NT2/D1 (cell line): ENCODE results near the gene GPS1.

ENCODE experiments used
- DNase-seq: peaks from one replicate; pipeline ENCODE4 v3.0.0-alpha.2; 2011; ENCODE audit warnings: low read depth, low spot score
- H3K27me3 ChIP-seq: 2 replicates; pipeline ENCODE4 v1.6.0; 2011; ENCODE audit warnings: mild to moderate bottlenecking; ENCODE audit not compliant: insufficient read length, insufficient read depth
- H3K36me3 ChIP-seq: 2 replicates; pipeline ENCODE4 v1.6.1; 2011; ENCODE audit warnings: mild to moderate bottlenecking, low read length, mixed read lengths; ENCODE audit not compliant: insufficient read depth, insufficient read length
- H3K4me1 ChIP-seq: 2 replicates; pipeline ENCODE4 v1.5.1; 2011; ENCODE audit not compliant: insufficient read depth, insufficient read length
- H3K4me3 ChIP-seq: 2 replicates; pipeline ENCODE4 v1.5.1; 2011; ENCODE audit warnings: low read depth; ENCODE audit not compliant: insufficient read length
- H3K9ac ChIP-seq: 2 replicates; pipeline ENCODE4 v1.6.0; 2011; ENCODE audit warnings: low read depth; ENCODE audit not compliant: insufficient read length
- H3K9me3 ChIP-seq: 2 replicates; pipeline ENCODE4 v1.5.1; 2011; ENCODE audit warnings: mild to moderate bottlenecking, low read length; ENCODE audit not compliant: insufficient read depth
- SUZ12 ChIP-seq: IDR thresholded peaks from 2 replicates; pipeline ENCODE4 v1.6.1; 2011; ENCODE audit not compliant: insufficient read length, insufficient read depth; ENCODE audit errors: extremely low read depth
- YY1 ChIP-seq: IDR thresholded peaks from 2 replicates; pipeline ENCODE4 v1.6.1; 2011; ENCODE audit not compliant: insufficient read length, insufficient read depth
- ZNF274 ChIP-seq: IDR thresholded peaks from 2 replicates; pipeline ENCODE4 v1.6.1; 2011; ENCODE audit warnings: mild to moderate bottlenecking, low read depth, low read length

The GPS1 gene

GRCh38 chr17:82020572-82021106 is 31.1 kb upstream of the GPS1 start:
- Histone ChIP-seq H3K9ac (no peak overlapping the region), H3K27me3 (peaks cover 15% of the 10 kb centered on the region), H3K4me3 (no peak overlapping the region), H3K4me1 (peaks cover 31% of the 10 kb centered on the region), H3K9me3 (no peaks in the 10 kb centered on the region), H3K36me3 (peaks cover 41% of the 10 kb centered on the region)
- TF ChIP-seq ZNF274: no peak
- DNase-seq: no peak

- DNase-seq: no peak
- TF ChIP-seq ZNF274 (no peak), YY1 (no peak), SUZ12 (no peak)
- peak overlapping the region; percentile 93 for H3K9ac ChIP-seq
- no peaks in the 10 kb centered on the region for H3K9me3 ChIP-seq
- no peak overlapping the region for H3K4me3 ChIP-seq
- peaks cover 28% of the 10 kb centered on the region for H3K4me1 ChIP-seq
- H3K36me3 ChIP-seq: peaks cover 47% of the 10 kb centered on the region
- peaks cover 15% of the 10 kb centered on the region for H3K27me3 ChIP-seq
Measured at GRCh38 chr17:82021107-82021899, 30.4 kb upstream of the GPS1 start.

- H3K9ac ChIP-seq: peak overlapping the region; percentile 93
- H3K4me1 ChIP-seq: peaks cover 26% of the 10 kb centered on the region
- peaks cover 42% of the 10 kb centered on the region for H3K36me3 ChIP-seq
- H3K4me3 ChIP-seq: peak overlapping the region; percentile 94
- TF ChIP-seq ZNF274 (no peak), YY1 (no peak)
- no peaks in the 10 kb centered on the region for H3K9me3 ChIP-seq
- peaks cover 15% of the 10 kb centered on the region for H3K27me3 ChIP-seq
- no peak for DNase-seq
Measured at GRCh38 chr17:82021900-82022309, 29.8 kb upstream of the GPS1 start.

GRCh38 chr17:82022310-82022980 is 29.3 kb upstream of the GPS1 start, which contains the start of gene CENPX:
CENPX (minus strand) TSS chr17:82022878; CDS start chr17:82022861, 17 bp downstream.
- peak within 1 kb of the TSS; percentile 96 for H3K9ac ChIP-seq
- no peak for TF ChIP-seq ZNF274
- TF ChIP-seq SUZ12: no peak
- no peak for TF ChIP-seq YY1
- H3K27me3 ChIP-seq: peaks cover 15% of the 10 kb centered on the region
- H3K9me3 ChIP-seq: no peaks in the 10 kb centered on the region
- H3K36me3 ChIP-seq: peaks cover 41% of the 10 kb centered on the region
- peaks cover 26% of the 10 kb centered on the region for H3K4me1 ChIP-seq
- H3K4me3 ChIP-seq: peak within 1 kb of the TSS; percentile 94
- no peak for DNase-seq

GRCh38 chr17:82022981-82023446 is 28.7 kb upstream of the GPS1 start, which contains the start of gene LRRC45:
LRRC45 (plus strand) TSS chr17:82023305; CDS start chr17:82023644, 339 bp downstream.
- peaks cover 26% of the 10 kb centered on the region for H3K4me1 ChIP-seq
- peak within 1 kb of the TSS; percentile 96 for H3K9ac ChIP-seq
- TF ChIP-seq SUZ12 (no peak), ZNF274 (no peak), YY1 (no peak)
- DNase-seq: peak; percentile 97
- peaks cover 38% of the 10 kb centered on the region for H3K36me3 ChIP-seq
- H3K9me3 ChIP-seq: no peaks in the 10 kb centered on the region
- peak within 1 kb of the TSS; percentile 94 for H3K4me3 ChIP-seq
- H3K27me3 ChIP-seq: peaks cover 15% of the 10 kb centered on the region

GRCh38 chr17:82023447-82024241 is 28.1 kb upstream of the GPS1 start:
- no peak for TF ChIP-seq SUZ12
- TF ChIP-seq ZNF274: no peak
- no peak for TF ChIP-seq YY1
- Histone ChIP-seq H3K9me3 (no peaks in the 10 kb centered on the region), H3K36me3 (peaks cover 34% of the 10 kb centered on the region), H3K9ac (peak overlapping the region; percentile 96), H3K4me1 (peaks cover 26% of the 10 kb centered on the region), H3K27me3 (peaks cover 15% of the 10 kb centered on the region), H3K4me3 (peak overlapping the region; percentile 87)
- DNase-seq: no peak

- no peak overlapping the region for H3K4me3 ChIP-seq
- H3K36me3 ChIP-seq: peaks cover 37% of the 10 kb centered on the region
- H3K9me3 ChIP-seq: no peaks in the 10 kb centered on the region
- peak overlapping the region; percentile 96 for H3K9ac ChIP-seq
- DNase-seq: no peak
- peaks cover 29% of the 10 kb centered on the region for H3K4me1 ChIP-seq
- H3K27me3 ChIP-seq: peaks cover 19% of the 10 kb centered on the region
- TF ChIP-seq YY1 (no peak), SUZ12 (no peak), ZNF274 (no peak)
Measured at GRCh38 chr17:82024859-82025258, 26.8 kb upstream of the GPS1 start.
